ENCODE data around the gene SPTBN1. TPM values are rescaled to one million over a fixed set of nuclear protein-coding genes. Genes with fewer than 3 reads are reported as not detected.

The SPTBN1 gene
- total and polyA plus RNA-seq, 2 of the 13 experiments (the other 11 are each of a cell fraction or from before 2014, with no cell fraction given) = 123 to 299 TPM

DNA sequence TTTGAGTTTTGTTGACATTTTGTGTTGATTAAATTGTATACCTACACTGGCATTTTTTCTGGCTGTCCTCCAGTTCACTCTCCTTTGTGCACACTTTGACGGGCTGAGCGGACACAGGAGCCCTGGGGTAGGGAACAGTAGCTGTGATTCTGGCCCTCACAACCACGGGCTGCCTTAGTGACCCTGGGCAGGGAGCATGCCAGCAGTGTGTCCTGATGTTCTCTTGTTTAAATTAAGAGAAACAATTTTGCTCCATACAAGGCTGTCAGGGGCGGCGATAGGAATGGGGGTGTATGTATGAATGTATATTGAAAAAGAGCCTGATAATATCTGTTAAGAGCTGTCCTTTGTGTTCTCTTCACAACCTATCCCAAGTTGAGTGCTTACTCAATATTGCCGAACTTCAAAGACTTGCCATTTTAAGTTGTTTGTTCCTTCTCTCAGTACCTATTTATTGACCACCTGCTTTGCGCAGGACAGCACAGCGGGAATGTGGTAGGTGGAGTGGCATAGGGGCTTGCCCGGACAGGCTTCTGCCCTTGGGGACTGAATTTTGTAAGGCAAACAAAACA is 163.6 kb downstream of the SPTBN1 start (continued):
- TF ChIP-seq, protein P1, sequence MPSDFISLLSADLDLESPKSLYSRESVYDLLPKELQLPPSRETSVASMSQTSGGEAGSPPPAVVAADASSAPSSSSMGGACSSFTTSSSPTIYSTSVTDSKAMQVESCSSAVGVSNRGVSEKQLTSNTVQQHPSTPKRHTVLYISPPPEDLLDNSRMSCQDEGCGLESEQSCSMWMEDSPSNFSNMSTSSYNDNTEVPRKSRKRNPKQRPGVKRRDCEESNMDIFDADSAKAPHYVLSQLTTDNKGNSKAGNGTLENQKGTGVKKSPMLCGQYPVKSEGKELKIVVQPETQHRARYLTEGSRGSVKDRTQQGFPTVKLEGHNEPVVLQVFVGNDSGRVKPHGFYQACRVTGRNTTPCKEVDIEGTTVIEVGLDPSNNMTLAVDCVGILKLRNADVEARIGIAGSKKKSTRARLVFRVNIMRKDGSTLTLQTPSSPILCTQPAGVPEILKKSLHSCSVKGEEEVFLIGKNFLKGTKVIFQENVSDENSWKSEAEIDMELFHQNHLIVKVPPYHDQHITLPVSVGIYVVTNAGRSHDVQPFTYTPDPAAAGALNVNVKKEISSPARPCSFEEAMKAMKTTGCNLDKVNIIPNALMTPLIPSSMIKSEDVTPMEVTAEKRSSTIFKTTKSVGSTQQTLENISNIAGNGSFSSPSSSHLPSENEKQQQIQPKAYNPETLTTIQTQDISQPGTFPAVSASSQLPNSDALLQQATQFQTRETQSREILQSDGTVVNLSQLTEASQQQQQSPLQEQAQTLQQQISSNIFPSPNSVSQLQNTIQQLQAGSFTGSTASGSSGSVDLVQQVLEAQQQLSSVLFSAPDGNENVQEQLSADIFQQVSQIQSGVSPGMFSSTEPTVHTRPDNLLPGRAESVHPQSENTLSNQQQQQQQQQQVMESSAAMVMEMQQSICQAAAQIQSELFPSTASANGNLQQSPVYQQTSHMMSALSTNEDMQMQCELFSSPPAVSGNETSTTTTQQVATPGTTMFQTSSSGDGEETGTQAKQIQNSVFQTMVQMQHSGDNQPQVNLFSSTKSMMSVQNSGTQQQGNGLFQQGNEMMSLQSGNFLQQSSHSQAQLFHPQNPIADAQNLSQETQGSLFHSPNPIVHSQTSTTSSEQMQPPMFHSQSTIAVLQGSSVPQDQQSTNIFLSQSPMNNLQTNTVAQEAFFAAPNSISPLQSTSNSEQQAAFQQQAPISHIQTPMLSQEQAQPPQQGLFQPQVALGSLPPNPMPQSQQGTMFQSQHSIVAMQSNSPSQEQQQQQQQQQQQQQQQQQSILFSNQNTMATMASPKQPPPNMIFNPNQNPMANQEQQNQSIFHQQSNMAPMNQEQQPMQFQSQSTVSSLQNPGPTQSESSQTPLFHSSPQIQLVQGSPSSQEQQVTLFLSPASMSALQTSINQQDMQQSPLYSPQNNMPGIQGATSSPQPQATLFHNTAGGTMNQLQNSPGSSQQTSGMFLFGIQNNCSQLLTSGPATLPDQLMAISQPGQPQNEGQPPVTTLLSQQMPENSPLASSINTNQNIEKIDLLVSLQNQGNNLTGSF (CRISPR knock-in tag; IDR thresholded peaks at IDR 0.05) = no peak
- TF ChIP-seq, protein P2, sequence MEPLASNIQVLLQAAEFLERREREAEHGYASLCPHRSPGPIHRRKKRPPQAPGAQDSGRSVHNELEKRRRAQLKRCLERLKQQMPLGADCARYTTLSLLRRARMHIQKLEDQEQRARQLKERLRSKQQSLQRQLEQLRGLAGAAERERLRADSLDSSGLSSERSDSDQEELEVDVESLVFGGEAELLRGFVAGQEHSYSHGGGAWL (CRISPR knock-in tag; IDR thresholded peaks at IDR 0.05) = no peak
- no peak for TF ChIP-seq SMAD3 (CRISPR knock-in tag; IDR thresholded peaks at IDR 0.05)
- no peak for TF ChIP-seq LCORL (IDR thresholded peaks at IDR 0.05)
- peak; percentile 32; the same call in 1 of the 2 replicates for TF ChIP-seq LCORL (CRISPR knock-in tag; IDR thresholded peaks at IDR 0.05)
- TF ChIP-seq, protein P3, sequence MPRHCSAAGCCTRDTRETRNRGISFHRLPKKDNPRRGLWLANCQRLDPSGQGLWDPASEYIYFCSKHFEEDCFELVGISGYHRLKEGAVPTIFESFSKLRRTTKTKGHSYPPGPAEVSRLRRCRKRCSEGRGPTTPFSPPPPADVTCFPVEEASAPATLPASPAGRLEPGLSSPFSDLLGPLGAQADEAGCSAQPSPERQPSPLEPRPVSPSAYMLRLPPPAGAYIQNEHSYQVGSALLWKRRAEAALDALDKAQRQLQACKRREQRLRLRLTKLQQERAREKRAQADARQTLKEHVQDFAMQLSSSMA (CRISPR knock-in tag; IDR thresholded peaks at IDR 0.05) = no peak
- no peak for TF ChIP-seq HOXA9 (CRISPR knock-in tag; IDR thresholded peaks at IDR 0.05; ENCODE audit: borderline replicate concordance)
- TF ChIP-seq SMAD1 (CRISPR knock-in tag; IDR thresholded peaks at IDR 0.05; ENCODE audit: borderline replicate concordance, low read depth) = 0 out of 2 replicates have a peak, but pooled peaks have one; percentile 18
- TF ChIP-seq, protein P4, sequence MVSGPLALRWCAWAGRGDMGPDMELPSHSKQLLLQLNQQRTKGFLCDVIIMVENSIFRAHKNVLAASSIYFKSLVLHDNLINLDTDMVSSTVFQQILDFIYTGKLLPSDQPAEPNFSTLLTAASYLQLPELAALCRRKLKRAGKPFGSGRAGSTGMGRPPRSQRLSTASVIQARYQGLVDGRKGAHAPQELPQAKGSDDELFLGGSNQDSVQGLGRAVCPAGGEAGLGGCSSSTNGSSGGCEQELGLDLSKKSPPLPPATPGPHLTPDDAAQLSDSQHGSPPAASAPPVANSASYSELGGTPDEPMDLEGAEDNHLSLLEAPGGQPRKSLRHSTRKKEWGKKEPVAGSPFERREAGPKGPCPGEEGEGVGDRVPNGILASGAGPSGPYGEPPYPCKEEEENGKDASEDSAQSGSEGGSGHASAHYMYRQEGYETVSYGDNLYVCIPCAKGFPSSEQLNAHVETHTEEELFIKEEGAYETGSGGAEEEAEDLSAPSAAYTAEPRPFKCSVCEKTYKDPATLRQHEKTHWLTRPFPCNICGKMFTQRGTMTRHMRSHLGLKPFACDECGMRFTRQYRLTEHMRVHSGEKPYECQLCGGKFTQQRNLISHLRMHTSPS (CRISPR knock-in tag; IDR thresholded peaks at IDR 0.05; ENCODE audit: low read depth) = 0 out of 2 replicates have a peak, but pooled peaks have one; percentile 16
- TF ChIP-seq CENPX (CRISPR knock-in tag; IDR thresholded peaks at IDR 0.05) = no peak
- no peak for TF ChIP-seq PRPF4 (IDR thresholded peaks at IDR 0.05; ENCODE audit: low read depth, low read length, poor library complexity, severe bottlenecking)
- TF ChIP-seq KLF12 (CRISPR knock-in tag; IDR thresholded peaks at IDR 0.05; ENCODE audit: borderline replicate concordance) = no peak
- TF ChIP-seq, protein P5, sequence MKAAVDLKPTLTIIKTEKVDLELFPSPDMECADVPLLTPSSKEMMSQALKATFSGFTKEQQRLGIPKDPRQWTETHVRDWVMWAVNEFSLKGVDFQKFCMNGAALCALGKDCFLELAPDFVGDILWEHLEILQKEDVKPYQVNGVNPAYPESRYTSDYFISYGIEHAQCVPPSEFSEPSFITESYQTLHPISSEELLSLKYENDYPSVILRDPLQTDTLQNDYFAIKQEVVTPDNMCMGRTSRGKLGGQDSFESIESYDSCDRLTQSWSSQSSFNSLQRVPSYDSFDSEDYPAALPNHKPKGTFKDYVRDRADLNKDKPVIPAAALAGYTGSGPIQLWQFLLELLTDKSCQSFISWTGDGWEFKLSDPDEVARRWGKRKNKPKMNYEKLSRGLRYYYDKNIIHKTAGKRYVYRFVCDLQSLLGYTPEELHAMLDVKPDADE (CRISPR knock-in tag; IDR thresholded peaks at IDR 0.05) = no peak
- 0 out of 2 replicates have a peak, but pooled peaks have one; percentile 38 for TF ChIP-seq HDAC1 (CRISPR knock-in tag; IDR thresholded peaks at IDR 0.05)
- no peak for TF ChIP-seq RBFOX2 (IDR thresholded peaks at IDR 0.05; ENCODE audit: low read depth, low read length)
- TF ChIP-seq, protein P6, sequence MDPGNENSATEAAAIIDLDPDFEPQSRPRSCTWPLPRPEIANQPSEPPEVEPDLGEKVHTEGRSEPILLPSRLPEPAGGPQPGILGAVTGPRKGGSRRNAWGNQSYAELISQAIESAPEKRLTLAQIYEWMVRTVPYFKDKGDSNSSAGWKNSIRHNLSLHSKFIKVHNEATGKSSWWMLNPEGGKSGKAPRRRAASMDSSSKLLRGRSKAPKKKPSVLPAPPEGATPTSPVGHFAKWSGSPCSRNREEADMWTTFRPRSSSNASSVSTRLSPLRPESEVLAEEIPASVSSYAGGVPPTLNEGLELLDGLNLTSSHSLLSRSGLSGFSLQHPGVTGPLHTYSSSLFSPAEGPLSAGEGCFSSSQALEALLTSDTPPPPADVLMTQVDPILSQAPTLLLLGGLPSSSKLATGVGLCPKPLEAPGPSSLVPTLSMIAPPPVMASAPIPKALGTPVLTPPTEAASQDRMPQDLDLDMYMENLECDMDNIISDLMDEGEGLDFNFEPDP (CRISPR knock-in tag; conservative IDR thresholded peaks at IDR 0.05) = 0 out of 2 replicates have a peak, but pooled peaks have one; percentile 24
- TF ChIP-seq NR2F6 (IDR thresholded peaks at IDR 0.05) = no peak
- no peak for TF ChIP-seq NR2F6 (CRISPR knock-in tag; IDR thresholded peaks at IDR 0.05)
- TF ChIP-seq CENPT (CRISPR knock-in tag; IDR thresholded peaks at IDR 0.05; ENCODE audit: low read depth) = no peak
- no peak for TF ChIP-seq ZFP1 (CRISPR knock-in tag; IDR thresholded peaks at IDR 0.05)
